ENCODE data around the gene LRP1.

DNA sequence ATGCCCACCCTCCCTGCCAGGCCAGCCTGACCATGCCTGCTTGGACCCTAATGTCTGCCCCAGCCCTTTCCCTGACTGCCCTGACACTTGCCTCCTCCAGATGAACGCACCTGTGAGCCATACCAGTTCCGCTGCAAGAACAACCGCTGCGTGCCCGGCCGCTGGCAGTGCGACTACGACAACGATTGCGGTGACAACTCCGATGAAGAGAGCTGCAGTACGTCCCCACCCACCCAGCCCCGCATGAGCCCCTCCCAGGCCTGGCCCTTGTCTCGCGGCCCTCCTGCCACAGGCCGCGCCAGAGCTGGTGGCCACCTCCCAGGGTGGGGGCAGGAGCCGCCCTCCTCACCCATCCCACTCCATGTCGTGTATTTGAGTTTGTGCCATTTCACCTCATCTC lies 74.0 kb downstream of the LRP1 start:
- TF ChIP-seq, protein P1, sequence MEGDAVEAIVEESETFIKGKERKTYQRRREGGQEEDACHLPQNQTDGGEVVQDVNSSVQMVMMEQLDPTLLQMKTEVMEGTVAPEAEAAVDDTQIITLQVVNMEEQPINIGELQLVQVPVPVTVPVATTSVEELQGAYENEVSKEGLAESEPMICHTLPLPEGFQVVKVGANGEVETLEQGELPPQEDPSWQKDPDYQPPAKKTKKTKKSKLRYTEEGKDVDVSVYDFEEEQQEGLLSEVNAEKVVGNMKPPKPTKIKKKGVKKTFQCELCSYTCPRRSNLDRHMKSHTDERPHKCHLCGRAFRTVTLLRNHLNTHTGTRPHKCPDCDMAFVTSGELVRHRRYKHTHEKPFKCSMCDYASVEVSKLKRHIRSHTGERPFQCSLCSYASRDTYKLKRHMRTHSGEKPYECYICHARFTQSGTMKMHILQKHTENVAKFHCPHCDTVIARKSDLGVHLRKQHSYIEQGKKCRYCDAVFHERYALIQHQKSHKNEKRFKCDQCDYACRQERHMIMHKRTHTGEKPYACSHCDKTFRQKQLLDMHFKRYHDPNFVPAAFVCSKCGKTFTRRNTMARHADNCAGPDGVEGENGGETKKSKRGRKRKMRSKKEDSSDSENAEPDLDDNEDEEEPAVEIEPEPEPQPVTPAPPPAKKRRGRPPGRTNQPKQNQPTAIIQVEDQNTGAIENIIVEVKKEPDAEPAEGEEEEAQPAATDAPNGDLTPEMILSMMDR (conservative IDR thresholded peaks at IDR 0.05; ENCODE audit: low read depth, low read length), result no peak
- TF ChIP-seq NFE2L2 (IDR thresholded peaks at IDR 0.05; ENCODE audit: low read depth, low read length) (no peak), RAD21 (IDR thresholded peaks at IDR 0.05; ENCODE audit: low read length) (no peak), POLR2A (IDR thresholded peaks at IDR 0.05; ENCODE audit: low read depth, low read length) (no peak), MXI1 (IDR thresholded peaks at IDR 0.05; ENCODE audit: borderline replicate concordance, low read depth, low read length) (no peak), SMC3 (IDR thresholded peaks at IDR 0.05; ENCODE audit: low read depth, low read length) (no peak), CEBPB (IDR thresholded peaks at IDR 0.05; ENCODE audit: low read depth, low read length) (no peak), RFX5 (IDR thresholded peaks at IDR 0.05; ENCODE audit: low read depth, low read length) (no peak), FOS (IDR thresholded peaks at IDR 0.05; ENCODE audit: low read depth, low read length) (no peak), ELK1 (IDR thresholded peaks at IDR 0.05; ENCODE audit: borderline replicate concordance, low read depth, low read length) (no peak), RCOR1 (IDR thresholded peaks at IDR 0.05; ENCODE audit: insufficient replicate concordance, low read length) (no peak)
- TF ChIP-seq, protein P2, sequence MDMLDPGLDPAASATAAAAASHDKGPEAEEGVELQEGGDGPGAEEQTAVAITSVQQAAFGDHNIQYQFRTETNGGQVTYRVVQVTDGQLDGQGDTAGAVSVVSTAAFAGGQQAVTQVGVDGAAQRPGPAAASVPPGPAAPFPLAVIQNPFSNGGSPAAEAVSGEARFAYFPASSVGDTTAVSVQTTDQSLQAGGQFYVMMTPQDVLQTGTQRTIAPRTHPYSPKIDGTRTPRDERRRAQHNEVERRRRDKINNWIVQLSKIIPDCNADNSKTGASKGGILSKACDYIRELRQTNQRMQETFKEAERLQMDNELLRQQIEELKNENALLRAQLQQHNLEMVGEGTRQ (IDR thresholded peaks at IDR 0.05; ENCODE audit: low read depth, low read length), result no peak

Data from IMR-90 (cell line).